MCF 10A (cell line): ENCODE measurements around the gene FAM237A. TPM values are rescaled to one million over a fixed set of nuclear protein-coding genes. Genes with fewer than 3 reads are reported as not detected.

Experiments
- Bru-seq: library from RNA; stranded (reverse); fragments of 400-500 nt; gene quantifications from one replicate; lab custom pipeline; 2021; lab: Mats Ljungman, UMichigan
- BruChase-seq, 2 experiments: library from RNA; stranded (reverse); fragments of 400-500 nt; gene quantifications; one replicate each; lab custom pipeline; 2021; lab: Mats Ljungman, UMichigan
- BruUV-seq: library from RNA; stranded (reverse); fragments of 400-500 nt; replicated peaks from 2 replicates; lab custom pipeline; 2021; lab: Mats Ljungman, UMichigan
- CTCF ChIA-PET: fragments of 300-600 bp; sonication (Branson Sonifier 250); formaldehyde crosslinking; extraction: SDS; loops from one replicate; lab custom pipeline; 2021; ENCODE audit warnings: antibody characterized with exemption, inconsistent platforms; lab: Yijun Ruan, JAX
- POLR2A ChIA-PET: fragments of 300-600, 350-650 bp; sonication (Branson Sonifier 250); formaldehyde crosslinking; extraction: SDS; loops from one replicate; lab custom pipeline; 2020; ENCODE audit warnings: antibody characterized with exemption, inconsistent platforms; lab: Yijun Ruan, JAX
- DNase-seq: peaks from one replicate; pipeline ENCODE4 v3.0.0-alpha.2; 2018; ENCODE audit not compliant: unreplicated experiment
- H3K27ac Mint-ChIP-seq: one replicate; pipeline ENCODE4 v1.8.0; 2022; ENCODE audit warnings: mild to moderate bottlenecking, low read depth, mixed read lengths; ENCODE audit not compliant: unreplicated experiment
- H3K27me3 Mint-ChIP-seq: one replicate; pipeline ENCODE4 v1.8.0; 2022; ENCODE audit warnings: mixed read lengths; ENCODE audit not compliant: insufficient read depth, unreplicated experiment
- H3K36me3 Mint-ChIP-seq: one replicate; pipeline ENCODE4 v1.8.0; 2022; ENCODE audit warnings: mild to moderate bottlenecking, moderate library complexity, mixed read lengths; ENCODE audit not compliant: insufficient read depth, unreplicated experiment
- H3K4me1 Mint-ChIP-seq: one replicate; pipeline ENCODE4 v1.8.0; 2022; ENCODE audit warnings: mixed read lengths; ENCODE audit not compliant: insufficient read depth, unreplicated experiment
- H3K4me3 Mint-ChIP-seq: one replicate; pipeline ENCODE4 v1.8.0; 2022; ENCODE audit warnings: mild to moderate bottlenecking, moderate library complexity, mixed read lengths; ENCODE audit not compliant: unreplicated experiment
- H3K9me3 Mint-ChIP-seq: one replicate; pipeline ENCODE4 v1.8.0; 2022; ENCODE audit warnings: mixed read lengths; ENCODE audit not compliant: unreplicated experiment
- intact Hi-C: fragments of 100-400 bp; cut with micrococcal nuclease; formaldehyde crosslinking; loops from 2 replicates; pipeline ENCODE4 v1.14.1; 2022
- long read RNA-seq: library from polyadenylated mRNA; stranded (forward); transcript quantifications from one replicate; pipeline ENCODE4 v2.0.0, GENCODE V29; 2022
- total RNA-seq: library from RNA; stranded (reverse); gene quantifications from 2 replicates; pipeline ENCODE4 v1.2.3, GENCODE V29; 2022
- TF ChIP-seq, protein P1 (sequence below): fragments of 200-600 bp; IDR thresholded peaks from one replicate; pipeline ENCODE4 v1.8.0; 2022; ENCODE audit warnings: antibody characterized with exemption, mild to moderate bottlenecking; ENCODE audit not compliant: unreplicated experiment

The FAM237A gene
- not detected in 2 replicates for total RNA-seq
- not detected for Bru-seq, nascent RNA
- BruChase-seq, experiment 1, labeled RNA remaining after a 6-hour chase = not detected
- not detected for BruChase-seq, experiment 2, labeled RNA remaining after a 2-hour chase
- long read RNA-seq = 0 reads

DNA sequence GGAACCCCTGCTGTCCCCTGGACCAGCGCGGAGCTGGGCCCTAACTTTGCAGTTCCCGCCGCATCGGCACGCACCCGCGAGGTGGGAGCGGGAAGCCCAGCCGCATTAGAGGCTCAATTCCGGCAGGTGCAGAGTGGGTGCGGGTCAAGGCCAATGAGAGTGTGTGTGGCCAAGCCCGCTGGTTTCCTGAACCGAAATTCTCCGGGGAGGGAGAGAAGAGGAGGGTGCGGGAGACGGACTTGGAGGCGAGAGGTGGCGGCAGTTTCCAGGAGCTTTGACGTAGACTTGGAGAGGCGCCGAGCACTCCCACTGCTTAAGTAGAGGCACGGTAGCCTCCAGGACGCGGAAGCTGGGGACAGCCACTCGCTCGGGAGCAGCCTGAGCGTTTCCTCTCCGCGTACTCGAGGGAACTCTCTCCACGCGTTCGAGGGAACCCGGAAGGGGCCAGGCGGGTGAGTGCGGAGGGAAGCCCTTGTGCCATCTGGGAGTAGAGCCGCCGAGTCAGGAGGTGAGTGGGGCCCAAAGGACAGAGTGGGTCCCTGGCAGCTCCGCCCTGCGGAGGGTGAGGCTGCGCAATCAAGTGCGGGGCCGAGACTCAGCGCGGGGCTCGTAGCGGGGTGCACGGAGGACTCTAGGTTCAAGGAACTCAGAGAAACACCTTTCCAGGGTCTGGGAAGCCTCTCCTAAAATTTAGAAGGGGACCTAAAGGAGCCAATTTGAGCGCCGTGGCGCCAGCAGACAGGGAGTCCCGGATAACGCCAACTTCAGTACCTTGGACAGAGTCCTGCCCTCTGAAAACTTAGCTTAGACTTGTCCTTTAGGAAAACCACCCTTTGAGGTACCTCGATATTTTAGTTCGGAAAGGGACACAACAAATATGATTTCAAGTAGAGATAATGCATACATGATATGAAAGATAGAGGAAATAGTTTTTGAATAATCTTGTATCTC is at the start of gene FAM237A:
Gene FAM237A, plus strand, starts transcription at position 413 of the 951 bp plus-strand sequence. CDS start 1,750 bp downstream, outside the sequence.
- Mint-ChIP-seq H3K4me1 (no peaks in the 10 kb centered on the region), H3K27ac (no peak within 1 kb of the TSS), H3K9me3 (peaks cover 4% of the 10 kb centered on the region), H3K4me3 (no peak within 1 kb of the TSS), H3K36me3 (no peaks in the 10 kb centered on the region), H3K27me3 (peaks cover 11% of the 10 kb centered on the region)
- BruUV-seq = no TSS peak
- intact Hi-C loops = no loop called here
- POLR2A ChIA-PET = interaction anchor here (0.7 kb wide), 1 partner anchor 16 kb away, joined by 3 read pairs; no protein-coding TSS in a partner anchor
- CTCF ChIA-PET = interaction anchor here (0.6 to 1.3 kb wide), 3 partner anchors 15 to 39 kb away, joined by 3 read pairs; no protein-coding TSS in a partner anchor
- TF ChIP-seq, protein P1, sequence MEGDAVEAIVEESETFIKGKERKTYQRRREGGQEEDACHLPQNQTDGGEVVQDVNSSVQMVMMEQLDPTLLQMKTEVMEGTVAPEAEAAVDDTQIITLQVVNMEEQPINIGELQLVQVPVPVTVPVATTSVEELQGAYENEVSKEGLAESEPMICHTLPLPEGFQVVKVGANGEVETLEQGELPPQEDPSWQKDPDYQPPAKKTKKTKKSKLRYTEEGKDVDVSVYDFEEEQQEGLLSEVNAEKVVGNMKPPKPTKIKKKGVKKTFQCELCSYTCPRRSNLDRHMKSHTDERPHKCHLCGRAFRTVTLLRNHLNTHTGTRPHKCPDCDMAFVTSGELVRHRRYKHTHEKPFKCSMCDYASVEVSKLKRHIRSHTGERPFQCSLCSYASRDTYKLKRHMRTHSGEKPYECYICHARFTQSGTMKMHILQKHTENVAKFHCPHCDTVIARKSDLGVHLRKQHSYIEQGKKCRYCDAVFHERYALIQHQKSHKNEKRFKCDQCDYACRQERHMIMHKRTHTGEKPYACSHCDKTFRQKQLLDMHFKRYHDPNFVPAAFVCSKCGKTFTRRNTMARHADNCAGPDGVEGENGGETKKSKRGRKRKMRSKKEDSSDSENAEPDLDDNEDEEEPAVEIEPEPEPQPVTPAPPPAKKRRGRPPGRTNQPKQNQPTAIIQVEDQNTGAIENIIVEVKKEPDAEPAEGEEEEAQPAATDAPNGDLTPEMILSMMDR = no peak
- DNase-seq = peak; percentile 64

DNA sequence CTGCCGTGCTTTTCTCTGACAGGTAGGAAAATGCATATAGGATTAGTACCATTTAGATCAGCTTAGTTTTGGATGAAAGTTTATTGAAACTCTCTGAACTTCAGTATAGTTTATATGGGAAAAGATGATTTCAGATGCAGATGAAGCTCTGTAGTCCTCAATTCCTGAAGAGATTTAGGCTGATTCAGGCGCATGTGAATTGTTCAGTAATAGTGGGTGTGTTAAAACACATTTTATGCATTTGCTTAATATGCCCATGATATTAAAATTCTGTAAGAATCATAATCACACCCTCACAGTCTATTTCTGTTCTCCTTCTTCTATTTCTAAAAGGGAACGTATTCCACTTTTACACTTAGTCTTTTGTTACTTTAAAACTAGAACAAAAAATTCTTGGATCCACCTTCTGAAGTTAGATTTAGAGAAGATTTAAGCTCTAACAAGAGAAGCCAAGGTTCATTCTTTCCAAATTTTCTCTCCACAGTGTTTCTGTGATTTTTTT is 44.5 kb upstream of the FAM237A start:
- H3K27ac Mint-ChIP-seq = no peak overlapping the region
- no peak overlapping the region for H3K4me3 Mint-ChIP-seq
- CTCF ChIA-PET = interaction anchor here (1.1 kb wide), 1 partner anchor 12 kb away, joined by 3 read pairs; no protein-coding TSS in a partner anchor
- H3K27me3 Mint-ChIP-seq = no peaks in the 10 kb centered on the region
- H3K4me1 Mint-ChIP-seq = no peaks in the 10 kb centered on the region
- no peaks in the 10 kb centered on the region for H3K36me3 Mint-ChIP-seq
- POLR2A ChIA-PET = interaction anchor here (0.6 to 0.8 kb wide), 2 partner anchors 74 to 75 kb away, joined by 3 read pairs; no protein-coding TSS in a partner anchor
- no TSS peak for BruUV-seq
- intact Hi-C loops = no loop called here
- H3K9me3 Mint-ChIP-seq = no peaks in the 10 kb centered on the region
- DNase-seq = no peak
- TF ChIP-seq, protein P1 = no peak

DNA sequence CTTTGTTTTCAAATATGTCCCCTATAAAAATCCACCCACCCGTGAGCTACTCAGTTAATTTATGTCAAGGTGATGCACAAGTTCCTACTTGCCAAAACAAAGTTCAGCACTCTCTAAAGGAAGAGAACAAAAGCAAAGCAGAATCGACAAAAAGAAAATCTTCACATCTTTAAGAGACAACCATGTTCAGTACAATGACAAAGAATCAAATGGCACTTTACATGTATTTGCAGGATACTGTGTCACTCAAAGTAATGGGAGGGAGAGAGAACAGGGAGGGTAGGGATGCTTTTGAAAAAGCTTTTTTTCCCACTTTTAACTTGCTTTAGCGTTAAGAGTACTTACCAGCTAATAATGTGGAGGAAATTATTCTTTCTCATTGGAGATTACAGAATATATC is 39.0 kb upstream of the FAM237A start:
- H3K4me1 Mint-ChIP-seq = no peaks in the 10 kb centered on the region
- H3K27ac Mint-ChIP-seq = no peak overlapping the region
- no peaks in the 10 kb centered on the region for H3K9me3 Mint-ChIP-seq
- H3K4me3 Mint-ChIP-seq = no peak overlapping the region
- intact Hi-C loops = no loop called here
- no peaks in the 10 kb centered on the region for H3K27me3 Mint-ChIP-seq
- H3K36me3 Mint-ChIP-seq = no peaks in the 10 kb centered on the region
- DNase-seq = no peak
- TF ChIP-seq, protein P1 = no peak
- ChIA-PET CTCF (interaction anchor here (0.7 kb wide), 2 partner anchors 46 to 139 kb away, joined by 3 read pairs; no protein-coding TSS in a partner anchor), POLR2A (no interaction called here)
- BruUV-seq = no TSS peak
